GM21717 (cell line): ENCODE results near the gene BFSP1.

ENCODE experiments used
- ATAC-seq: cut with Tn5 transposase; IDR thresholded peaks from one replicate; pipeline ENCODE4 v1.9.1; 2021; ENCODE audit warnings: mild to moderate bottlenecking, moderate library complexity; ENCODE audit not compliant: unreplicated experiment

The BFSP1 gene

DNA sequence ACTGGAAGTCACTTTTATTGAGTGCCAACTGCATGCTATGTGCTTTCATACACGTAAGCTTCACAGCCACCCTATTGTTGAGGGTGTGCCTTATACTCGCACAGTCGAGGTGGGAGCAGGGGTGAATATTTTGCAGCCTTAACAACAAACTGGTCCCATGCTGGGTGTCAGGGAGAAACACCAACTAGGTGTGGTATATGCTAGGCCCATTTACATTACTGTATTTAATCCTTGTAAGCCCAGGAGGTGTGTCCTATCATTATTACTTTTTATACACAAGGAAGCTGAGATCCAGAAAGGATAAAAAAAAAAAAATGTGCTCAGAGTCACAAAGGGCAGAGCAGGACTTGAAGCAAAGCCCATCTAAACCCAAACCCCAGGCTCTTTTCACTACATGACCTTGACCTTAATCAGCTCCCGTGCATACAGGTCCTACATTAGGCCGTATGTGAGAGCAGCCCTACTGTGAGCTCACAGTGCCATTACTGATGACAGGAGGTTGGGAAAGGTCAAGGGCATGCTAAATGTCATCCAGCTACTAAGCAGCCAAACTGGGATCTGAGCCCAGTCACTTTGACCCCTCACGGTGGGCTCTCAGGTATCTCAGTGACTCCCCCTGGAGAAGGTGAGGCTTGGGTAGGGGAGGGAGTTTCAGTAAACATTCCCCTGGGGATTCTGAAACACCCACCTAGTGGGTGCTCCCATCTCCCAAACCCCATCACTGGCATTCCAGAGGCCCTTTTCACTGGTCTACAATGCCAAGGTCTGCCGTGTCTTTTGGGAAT, 61.7 kb downstream of the BFSP1 start:
- ATAC-seq = no peak

- no peak for ATAC-seq
Measured at GRCh38 chr20:17468073-17468840, 62.9 kb downstream of the BFSP1 start.

DNA sequence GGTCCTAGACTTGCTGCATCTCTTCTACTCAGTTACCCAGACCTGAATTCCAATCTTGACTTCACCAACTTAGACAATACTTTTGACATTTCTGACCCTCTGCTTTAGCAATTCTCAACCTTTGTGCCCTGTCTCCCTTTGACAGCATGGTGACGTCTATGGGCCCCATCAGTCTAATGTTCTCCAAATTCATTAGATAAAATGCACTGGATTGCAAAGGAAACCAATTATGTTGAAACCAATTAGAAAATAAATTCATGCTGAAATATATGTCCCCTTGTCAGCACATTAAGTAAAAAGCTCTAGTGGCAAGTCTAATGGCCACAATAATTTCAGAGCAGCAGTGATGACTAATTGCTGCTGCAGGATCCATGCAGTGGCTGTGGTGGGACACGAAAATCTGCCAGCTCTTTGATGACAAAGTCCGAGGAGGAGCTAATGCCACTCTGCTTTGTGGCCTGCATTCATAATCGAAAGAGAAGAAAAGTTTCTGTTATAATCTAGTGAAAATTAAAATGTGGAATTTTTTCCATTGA, 64.0 kb downstream of the BFSP1 start:
- ATAC-seq = no peak

DNA sequence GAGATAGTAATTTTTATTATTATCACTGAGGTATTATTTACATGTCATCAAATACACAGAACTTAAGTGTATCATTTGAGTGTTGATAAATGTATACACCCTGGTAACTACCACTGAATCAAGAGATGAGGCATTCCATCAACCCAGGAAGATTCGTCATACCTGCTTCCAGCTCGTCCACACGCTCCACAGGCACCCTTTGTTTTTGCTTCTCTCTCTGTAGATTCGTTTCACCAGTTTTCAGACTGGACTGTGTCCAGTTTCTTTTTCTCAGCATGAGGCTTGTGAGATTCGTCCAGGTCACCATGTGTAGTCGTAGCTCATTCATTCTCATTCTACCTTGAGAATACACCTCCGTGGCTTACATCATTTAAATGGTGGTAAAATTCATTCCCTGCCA, 64.5 kb downstream of the BFSP1 start:
- ATAC-seq = no peak

DNA sequence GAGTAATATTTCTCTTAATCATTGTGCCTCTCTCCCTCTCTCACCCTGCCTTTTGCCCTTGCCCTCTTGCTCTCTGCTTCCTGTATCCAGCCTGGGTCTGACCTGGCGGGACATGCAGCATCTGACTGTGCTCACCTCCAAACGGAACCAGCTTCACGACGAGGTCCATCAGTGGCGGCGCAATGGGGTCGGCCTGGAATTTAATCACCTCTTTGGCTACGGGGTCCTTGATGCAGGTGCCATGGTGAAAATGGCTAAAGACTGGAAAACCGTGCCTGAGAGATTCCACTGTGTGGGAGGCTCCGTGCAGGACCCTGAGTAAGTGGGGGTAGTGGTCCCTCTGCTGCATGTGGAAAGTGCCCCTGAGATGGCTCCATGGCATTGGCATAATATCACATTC, 65.9 kb downstream of the BFSP1 start:
- ATAC-seq = no peak

GRCh38 chr20:17463711-17464110, 67.5 kb downstream of the BFSP1 start:
- ATAC-seq = no peak

GRCh38 chr20:17461941-17462340, 69.2 kb downstream of the BFSP1 start:
- no peak for ATAC-seq

DNA sequence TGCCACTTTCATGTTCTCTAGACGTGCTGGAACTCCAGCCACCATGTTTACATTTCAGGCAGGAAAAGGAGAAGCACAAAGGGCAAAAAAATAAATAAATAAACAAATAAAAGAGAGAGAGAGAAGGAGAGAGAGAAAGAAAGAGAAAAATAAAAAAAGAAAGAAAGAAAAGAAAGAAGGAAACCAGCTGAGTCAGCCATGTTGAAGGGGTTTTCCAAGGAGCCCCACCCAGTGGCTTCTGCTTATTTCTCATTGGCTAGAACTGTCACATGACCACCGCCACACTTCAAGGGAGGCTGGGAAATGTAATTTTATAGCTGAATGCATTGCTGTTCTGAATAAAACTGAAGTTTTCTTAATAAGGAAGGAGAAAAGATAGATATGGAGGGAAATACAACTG, 71.1 kb downstream of the BFSP1 start:
- no peak for ATAC-seq

DNA sequence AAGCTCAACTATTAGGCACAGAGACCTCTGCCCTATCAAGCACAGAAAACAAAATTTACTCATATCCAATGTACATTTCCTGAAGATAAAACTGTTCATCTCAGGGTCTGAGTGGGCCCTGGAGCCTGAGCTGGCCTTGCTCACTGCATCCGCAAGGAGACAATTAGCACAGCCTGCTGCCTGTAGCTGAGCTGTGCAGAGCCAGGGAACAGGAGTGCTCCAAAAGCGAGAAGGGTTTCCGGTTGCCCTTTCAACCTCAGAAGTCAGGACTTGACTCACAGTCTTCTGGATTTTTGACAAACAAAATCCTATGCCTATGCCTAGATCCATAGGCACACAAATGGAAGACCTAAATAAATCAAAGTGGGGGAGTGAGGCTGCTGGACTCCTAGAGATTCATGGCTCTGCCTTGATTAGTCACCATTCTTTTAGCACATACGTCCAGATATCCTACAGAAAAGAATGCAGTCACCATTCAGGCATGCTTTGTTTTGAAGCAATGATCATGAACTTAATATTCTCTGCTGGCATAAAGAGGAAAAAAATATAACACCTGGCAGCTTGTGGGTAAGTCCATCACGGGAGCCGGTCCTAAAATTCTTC, 73.5 kb downstream of the BFSP1 start:
- ATAC-seq = no peak

GRCh38 chr20:17457079-17457478, 74.1 kb downstream of the BFSP1 start:
- no peak for ATAC-seq

DNA sequence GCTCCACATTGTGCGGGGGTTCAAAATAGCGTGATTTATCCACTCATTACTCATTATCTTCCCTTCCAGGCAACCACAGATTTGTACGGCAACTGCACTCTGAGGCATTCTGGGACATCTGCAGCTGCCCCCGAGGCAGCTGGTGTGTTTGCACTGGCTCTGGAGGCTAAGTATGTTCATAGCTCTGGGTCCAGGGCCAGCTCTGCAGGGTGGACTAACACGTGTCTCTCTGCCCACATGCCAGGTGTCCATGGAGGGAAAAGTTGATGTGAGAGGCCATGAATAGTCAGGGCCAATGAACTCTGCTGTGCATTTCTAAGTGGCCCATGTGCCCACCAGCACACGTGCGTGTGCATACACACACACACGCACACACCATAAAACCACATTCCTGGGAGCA, 74.9 kb downstream of the BFSP1 start:
- no peak for ATAC-seq

DNA sequence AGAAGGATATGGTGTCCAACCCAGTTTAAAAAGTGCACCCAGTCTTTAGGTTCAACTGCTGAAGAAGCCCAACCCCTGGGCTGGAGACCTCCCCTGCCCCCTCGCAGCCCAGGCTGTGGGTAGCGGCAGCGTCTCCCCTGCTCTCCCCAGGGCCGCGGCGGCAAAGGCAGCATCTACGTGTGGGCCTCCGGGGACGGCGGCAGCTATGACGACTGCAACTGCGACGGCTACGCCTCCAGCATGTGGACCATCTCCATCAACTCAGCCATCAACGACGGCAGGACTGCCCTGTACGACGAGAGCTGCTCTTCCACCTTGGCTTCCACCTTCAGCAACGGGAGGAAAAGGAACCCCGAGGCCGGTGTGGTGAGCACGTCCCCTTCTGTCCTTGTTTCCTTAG, 77.6 kb downstream of the BFSP1 start:
- ATAC-seq = no peak

- no peak for ATAC-seq
Measured at GRCh38 chr20:17452441-17452840, 78.7 kb downstream of the BFSP1 start.

GRCh38 chr20:17449031-17449430, 82.1 kb downstream of the BFSP1 start:
- ATAC-seq = no peak

- no peak for ATAC-seq
Measured at GRCh38 chr20:17448071-17448470, 83.1 kb downstream of the BFSP1 start.

DNA sequence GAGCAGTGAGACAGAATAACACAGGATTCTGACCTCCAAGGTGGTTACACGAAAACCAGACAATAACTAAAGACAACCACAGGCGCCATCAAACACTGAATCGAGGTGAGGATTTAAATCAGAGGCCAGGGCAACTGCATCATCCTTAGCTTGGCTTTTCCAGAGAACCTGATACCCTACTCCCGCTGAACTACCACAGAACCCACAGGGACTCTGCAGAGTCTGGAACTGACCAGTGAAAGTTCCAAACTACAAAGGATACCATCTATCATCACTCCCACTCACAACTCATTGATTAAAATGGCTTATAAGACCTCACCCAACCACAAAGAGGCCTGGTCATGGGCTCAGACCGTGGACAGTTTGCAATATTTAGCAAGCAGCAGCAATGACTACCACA, 85.0 kb downstream of the BFSP1 start:
- no peak for ATAC-seq

DNA sequence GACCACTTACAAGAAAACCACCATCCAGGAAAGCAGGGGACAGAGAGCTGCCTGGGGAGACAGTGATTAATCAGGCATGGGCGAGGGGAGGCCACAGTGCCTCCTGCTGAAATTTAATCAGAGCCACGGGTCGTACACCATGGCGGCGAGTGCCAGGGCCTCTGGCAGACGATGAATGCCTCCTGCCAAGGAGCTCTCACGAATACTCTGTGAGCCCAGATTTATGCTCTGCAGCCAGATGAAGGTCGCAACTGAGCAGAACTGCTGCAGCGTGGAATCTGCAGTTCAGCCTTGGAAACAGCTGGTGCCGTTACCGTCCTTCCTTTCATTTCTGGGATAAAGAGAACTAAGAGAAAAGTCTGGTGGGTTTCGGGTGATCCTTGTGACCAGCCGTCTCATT, 85.6 kb downstream of the BFSP1 start:
- no peak for ATAC-seq

GRCh38 chr20:17444091-17444490, 87.1 kb downstream of the BFSP1 start:
- ATAC-seq = no peak
